ENCODE results near the gene S100A5.

DNA sequence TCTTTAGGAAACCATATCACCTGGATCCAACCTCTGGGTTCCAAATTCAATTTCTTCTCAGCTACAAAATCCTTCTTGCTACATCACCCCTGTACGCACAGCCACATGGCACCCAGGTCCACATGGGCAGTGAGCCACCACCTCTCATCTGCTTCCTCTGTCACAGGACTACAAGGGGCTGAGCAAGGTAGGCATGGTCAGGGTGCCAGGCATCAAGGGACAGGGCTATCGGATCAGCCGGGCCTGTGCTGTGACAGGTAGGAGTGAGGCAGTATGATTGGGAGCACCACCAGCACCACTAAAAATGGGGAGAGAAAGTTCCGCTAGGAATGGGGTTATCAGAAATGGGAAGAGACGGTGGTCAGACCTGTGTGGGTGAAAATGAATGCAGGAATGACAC, 34.3 kb downstream of the S100A5 start:
- TF ChIP-seq, protein P1, sequence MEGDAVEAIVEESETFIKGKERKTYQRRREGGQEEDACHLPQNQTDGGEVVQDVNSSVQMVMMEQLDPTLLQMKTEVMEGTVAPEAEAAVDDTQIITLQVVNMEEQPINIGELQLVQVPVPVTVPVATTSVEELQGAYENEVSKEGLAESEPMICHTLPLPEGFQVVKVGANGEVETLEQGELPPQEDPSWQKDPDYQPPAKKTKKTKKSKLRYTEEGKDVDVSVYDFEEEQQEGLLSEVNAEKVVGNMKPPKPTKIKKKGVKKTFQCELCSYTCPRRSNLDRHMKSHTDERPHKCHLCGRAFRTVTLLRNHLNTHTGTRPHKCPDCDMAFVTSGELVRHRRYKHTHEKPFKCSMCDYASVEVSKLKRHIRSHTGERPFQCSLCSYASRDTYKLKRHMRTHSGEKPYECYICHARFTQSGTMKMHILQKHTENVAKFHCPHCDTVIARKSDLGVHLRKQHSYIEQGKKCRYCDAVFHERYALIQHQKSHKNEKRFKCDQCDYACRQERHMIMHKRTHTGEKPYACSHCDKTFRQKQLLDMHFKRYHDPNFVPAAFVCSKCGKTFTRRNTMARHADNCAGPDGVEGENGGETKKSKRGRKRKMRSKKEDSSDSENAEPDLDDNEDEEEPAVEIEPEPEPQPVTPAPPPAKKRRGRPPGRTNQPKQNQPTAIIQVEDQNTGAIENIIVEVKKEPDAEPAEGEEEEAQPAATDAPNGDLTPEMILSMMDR (IDR thresholded peaks at IDR 0.05): no peak
- no peak for TF ChIP-seq POLR2A (IDR thresholded peaks at IDR 0.05)
